ENCODE results near the gene ZNF335.

DNA sequence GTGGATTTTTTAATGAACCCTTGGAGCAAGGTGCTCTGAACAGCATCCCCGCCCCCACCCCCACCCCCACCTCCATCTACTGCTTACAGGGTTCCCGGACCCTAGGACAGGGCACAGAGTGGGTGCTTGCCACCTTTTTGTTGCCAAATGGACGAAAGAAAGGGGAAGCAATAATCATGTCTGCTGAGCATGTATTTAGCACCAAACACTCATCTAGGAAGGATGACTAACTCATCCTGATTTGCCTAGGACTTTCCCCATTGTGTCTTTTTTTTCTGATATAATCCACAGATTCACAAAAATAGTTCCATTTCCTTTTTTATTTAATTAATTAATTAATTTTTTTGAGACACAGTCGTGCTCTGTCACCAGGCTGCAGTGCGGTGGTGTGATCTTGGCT lies 58.9 kb downstream of the ZNF335 start:
- TF ChIP-seq, protein P1, sequence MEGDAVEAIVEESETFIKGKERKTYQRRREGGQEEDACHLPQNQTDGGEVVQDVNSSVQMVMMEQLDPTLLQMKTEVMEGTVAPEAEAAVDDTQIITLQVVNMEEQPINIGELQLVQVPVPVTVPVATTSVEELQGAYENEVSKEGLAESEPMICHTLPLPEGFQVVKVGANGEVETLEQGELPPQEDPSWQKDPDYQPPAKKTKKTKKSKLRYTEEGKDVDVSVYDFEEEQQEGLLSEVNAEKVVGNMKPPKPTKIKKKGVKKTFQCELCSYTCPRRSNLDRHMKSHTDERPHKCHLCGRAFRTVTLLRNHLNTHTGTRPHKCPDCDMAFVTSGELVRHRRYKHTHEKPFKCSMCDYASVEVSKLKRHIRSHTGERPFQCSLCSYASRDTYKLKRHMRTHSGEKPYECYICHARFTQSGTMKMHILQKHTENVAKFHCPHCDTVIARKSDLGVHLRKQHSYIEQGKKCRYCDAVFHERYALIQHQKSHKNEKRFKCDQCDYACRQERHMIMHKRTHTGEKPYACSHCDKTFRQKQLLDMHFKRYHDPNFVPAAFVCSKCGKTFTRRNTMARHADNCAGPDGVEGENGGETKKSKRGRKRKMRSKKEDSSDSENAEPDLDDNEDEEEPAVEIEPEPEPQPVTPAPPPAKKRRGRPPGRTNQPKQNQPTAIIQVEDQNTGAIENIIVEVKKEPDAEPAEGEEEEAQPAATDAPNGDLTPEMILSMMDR (IDR thresholded peaks at IDR 0.05) = no peak
- no peak for TF ChIP-seq POLR2AphosphoS5 (IDR thresholded peaks at IDR 0.05)
- TF ChIP-seq POLR2A (IDR thresholded peaks at IDR 0.05; ENCODE audit: low read depth) = no peak
- no peak for TF ChIP-seq EP300 (IDR thresholded peaks at IDR 0.05)
